GM10248 (cell line): ENCODE measurements around the gene CASQ2.

Experiments
- CTCF ChIA-PET: fragments of 300-600 bp; sonication (Branson Sonifier 250); formaldehyde crosslinking; extraction: SDS; loops from one replicate; lab custom pipeline; 2021; ENCODE audit warnings: antibody characterized with exemption; lab: Yijun Ruan, JAX
- POLR2A ChIA-PET: fragments of 350-650 bp; sonication (Branson Sonifier 250); formaldehyde crosslinking; extraction: SDS; loops from one replicate; lab custom pipeline; 2020; ENCODE audit warnings: antibody characterized with exemption; lab: Yijun Ruan, JAX
- DNase-seq: peaks from one replicate; pipeline ENCODE4 v3.0.0; 2012; ENCODE audit errors: extremely low spot score
- TF ChIP-seq, protein P1 (sequence below): IDR thresholded peaks from 2 replicates; pipeline ENCODE4 v1.5.1; 2012; ENCODE audit warnings: mild to moderate bottlenecking, low read depth; ENCODE audit errors: extremely low read depth, missing control alignments, control extremely low read depth

The CASQ2 gene

GRCh38 chr1:115726570-115726969, 41.9 kb downstream of the CASQ2 start:
- ChIA-PET POLR2A (no interaction called here), CTCF (interaction anchor here (0.7 kb wide), 1 partner anchor 9 kb away, joined by 3 read pairs; no protein-coding TSS in a partner anchor)
- TF ChIP-seq, protein P1, sequence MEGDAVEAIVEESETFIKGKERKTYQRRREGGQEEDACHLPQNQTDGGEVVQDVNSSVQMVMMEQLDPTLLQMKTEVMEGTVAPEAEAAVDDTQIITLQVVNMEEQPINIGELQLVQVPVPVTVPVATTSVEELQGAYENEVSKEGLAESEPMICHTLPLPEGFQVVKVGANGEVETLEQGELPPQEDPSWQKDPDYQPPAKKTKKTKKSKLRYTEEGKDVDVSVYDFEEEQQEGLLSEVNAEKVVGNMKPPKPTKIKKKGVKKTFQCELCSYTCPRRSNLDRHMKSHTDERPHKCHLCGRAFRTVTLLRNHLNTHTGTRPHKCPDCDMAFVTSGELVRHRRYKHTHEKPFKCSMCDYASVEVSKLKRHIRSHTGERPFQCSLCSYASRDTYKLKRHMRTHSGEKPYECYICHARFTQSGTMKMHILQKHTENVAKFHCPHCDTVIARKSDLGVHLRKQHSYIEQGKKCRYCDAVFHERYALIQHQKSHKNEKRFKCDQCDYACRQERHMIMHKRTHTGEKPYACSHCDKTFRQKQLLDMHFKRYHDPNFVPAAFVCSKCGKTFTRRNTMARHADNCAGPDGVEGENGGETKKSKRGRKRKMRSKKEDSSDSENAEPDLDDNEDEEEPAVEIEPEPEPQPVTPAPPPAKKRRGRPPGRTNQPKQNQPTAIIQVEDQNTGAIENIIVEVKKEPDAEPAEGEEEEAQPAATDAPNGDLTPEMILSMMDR: no peak
- DNase-seq: no peak

- TF ChIP-seq, protein P1: no peak
- ChIA-PET POLR2A (no interaction called here), CTCF (interaction anchor here (0.7 kb wide), 1 partner anchor 8 kb away, joined by 3 read pairs; no protein-coding TSS in a partner anchor)
- no peak for DNase-seq
Measured at GRCh38 chr1:115726161-115726560, 42.4 kb downstream of the CASQ2 start.

- ChIA-PET CTCF (interaction anchor here (1.1 to 1.9 kb wide), 2 partner anchors 19 to 83 kb away, joined by 3 to 10 read pairs; partner anchors contain the start of gene VANGL1), POLR2A (no interaction called here)
- DNase-seq: no peak
- TF ChIP-seq, protein P1: no peak
Measured at GRCh38 chr1:115725600-115725999, 42.9 kb downstream of the CASQ2 start.

- ChIA-PET POLR2A (no interaction called here), CTCF (interaction anchor here (1.2 to 1.7 kb wide), 3 partner anchors 16 to 48 kb away, joined by 3 to 7 read pairs (median 4); no protein-coding TSS in a partner anchor)
- DNase-seq: no peak
- TF ChIP-seq, protein P1: no peak
Measured at GRCh38 chr1:115723756-115724155, 44.8 kb downstream of the CASQ2 start.

DNA sequence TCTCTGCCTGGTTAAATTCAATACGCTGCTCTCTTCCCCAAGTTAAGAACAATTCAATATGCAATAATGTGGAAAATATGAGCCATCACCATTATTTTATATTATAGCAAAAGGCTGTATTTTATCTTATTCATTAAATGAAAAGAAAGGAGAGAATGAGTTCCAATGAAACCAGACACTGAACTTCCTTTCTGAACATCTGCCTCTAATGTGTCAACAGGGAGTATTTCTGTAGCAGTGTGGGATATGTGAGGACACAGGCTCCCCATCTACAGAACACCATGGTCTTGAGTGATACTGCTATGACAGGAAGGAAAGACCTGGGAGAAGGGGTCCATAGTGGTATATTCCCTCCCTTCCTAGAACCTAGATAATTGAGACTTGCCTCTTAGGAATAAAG, 46.3 kb downstream of the CASQ2 start:
- POLR2A ChIA-PET: no interaction called here
- no peak for DNase-seq
- CTCF ChIA-PET: interaction anchor here (1.7 kb wide), 1 partner anchor 15 kb away, joined by 4 read pairs; no protein-coding TSS in a partner anchor
- TF ChIP-seq, protein P1: no peak

GRCh38 chr1:115719285-115719684, 49.2 kb downstream of the CASQ2 start:
- DNase-seq: no peak
- CTCF ChIA-PET: interaction anchor here (4.9 to 5.5 kb wide), 3 partner anchors 12 to 51 kb away, joined by 52 to 62 read pairs (median 54); partner anchors contain the start of gene CASQ2
- POLR2A ChIA-PET: no interaction called here
- TF ChIP-seq, protein P1: no peak
